ENCODE results near the gene TRIM24.

DNA sequence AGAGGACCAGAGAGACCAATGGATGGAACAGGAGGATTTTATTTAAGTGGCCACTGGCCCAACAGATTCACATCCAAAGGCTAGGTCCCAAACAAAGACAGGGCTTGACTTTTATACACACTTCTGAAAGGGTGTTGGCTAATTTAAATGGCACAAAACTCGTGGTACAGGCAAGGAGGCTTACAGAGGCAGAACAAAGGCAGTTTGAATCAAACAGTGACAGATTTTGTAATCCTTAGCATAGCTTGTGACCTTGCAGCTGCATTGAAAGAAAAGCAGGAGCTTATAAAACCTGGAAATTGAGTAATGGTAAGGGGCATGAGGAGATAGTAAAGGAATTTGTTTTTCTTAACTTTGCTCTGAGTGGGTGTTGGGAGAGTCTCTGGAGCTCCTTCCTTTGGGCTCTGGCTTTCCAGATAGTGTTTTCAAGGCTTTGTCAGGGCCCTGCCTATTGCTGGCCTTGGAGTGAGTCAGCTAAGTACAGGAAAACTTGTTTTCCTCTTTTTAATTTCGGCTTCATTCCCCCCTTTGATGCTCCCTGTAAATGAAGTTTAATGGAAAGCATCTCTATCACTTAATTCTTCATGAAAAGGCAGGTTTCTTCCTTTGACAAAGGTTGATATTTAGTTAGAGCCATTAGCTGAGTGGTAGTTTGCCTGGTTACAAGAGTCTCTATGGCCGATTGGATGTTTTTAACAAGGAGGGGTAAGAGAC lies 96.9 kb downstream of the TRIM24 start:
- TF ChIP-seq CTCF (IDR thresholded peaks at IDR 0.05): no peak
- no peak for TF ChIP-seq POLR2AphosphoS5 (IDR thresholded peaks at IDR 0.05; ENCODE audit: low read depth, low read length)

Data from Panc1 (cell line).